Activated CD8-positive, alpha-beta memory T cell treated with anti-CD3 and anti-CD28 coated beads, Interleukin-2, amount 50 U/mL, for 24 hours (primary cell): ENCODE data around the gene RCOR1.
A peak's percentile ranks its signal among the peaks of the same experiment; 100 is the strongest.

ENCODE experiments used
- DNase-seq: peaks from one replicate; pipeline ENCODE4 v3.0.0-alpha.2; 2020; ENCODE audit errors: extremely low read depth

The RCOR1 gene

GRCh38 chr14:102678394-102678793 lies 85.9 kb downstream of the RCOR1 start:
- no peak for DNase-seq

- no peak for DNase-seq
Observed at GRCh38 chr14:102683399-102684297, 91.2 kb downstream of the RCOR1 start.

GRCh38 chr14:102684298-102684663 lies 91.8 kb downstream of the RCOR1 start:
- no peak for DNase-seq

GRCh38 chr14:102686196-102686801 lies 93.8 kb downstream of the RCOR1 start:
- DNase-seq, result no peak

- no peak for DNase-seq
Observed at GRCh38 chr14:102688290-102688689, 95.8 kb downstream of the RCOR1 start.

- DNase-seq, result no peak
Observed at GRCh38 chr14:102690509-102691286, 98.2 kb downstream of the RCOR1 start.

- DNase-seq, result no peak
Observed at GRCh38 chr14:102691763-102692162, 99.3 kb downstream of the RCOR1 start.

- no peak for DNase-seq
Observed at GRCh38 chr14:102692334-102692733, 99.9 kb downstream of the RCOR1 start.

GRCh38 chr14:102693006-102693755 lies 100.7 kb downstream of the RCOR1 start:
- no peak for DNase-seq

- DNase-seq, result peak; percentile 26
Observed at GRCh38 chr14:102694530-102695166, 102.2 kb downstream of the RCOR1 start.

GRCh38 chr14:102695167-102695555 lies 102.7 kb downstream of the RCOR1 start:
- DNase-seq, result no peak

GRCh38 chr14:102696332-102696731 lies 103.9 kb downstream of the RCOR1 start:
- DNase-seq, result no peak

- no peak for DNase-seq
Observed at GRCh38 chr14:102696856-102697495, 104.5 kb downstream of the RCOR1 start.

- no peak for DNase-seq
Observed at GRCh38 chr14:102697501-102697900, 105.1 kb downstream of the RCOR1 start.

- DNase-seq, result no peak
Observed at GRCh38 chr14:102699416-102700110, 107.1 kb downstream of the RCOR1 start.

GRCh38 chr14:102708494-102708893 lies 116.0 kb downstream of the RCOR1 start:
- no peak for DNase-seq

GRCh38 chr14:102711207-102711606 lies 118.8 kb downstream of the RCOR1 start:
- DNase-seq, result no peak

GRCh38 chr14:102711946-102712345 lies 119.5 kb downstream of the RCOR1 start:
- no peak for DNase-seq

GRCh38 chr14:102717276-102717675 lies 124.8 kb downstream of the RCOR1 start:
- no peak for DNase-seq

- no peak for DNase-seq
Observed at GRCh38 chr14:102722646-102723045, 130.2 kb downstream of the RCOR1 start.
